GM18861 (cell line): ENCODE data around the gene CLEC18B.
"Not testable (repeated sequence)": the region's sequence is repeated elsewhere in the genome, so short reads cannot be mapped to it uniquely, and the experiment has no call there.

ENCODE experiments used
- ATAC-seq: cut with Tn5 transposase; IDR thresholded peaks from one replicate; pipeline ENCODE4 v1.9.1; 2021; ENCODE audit not compliant: unreplicated experiment

Gene CLEC18B

DNA sequence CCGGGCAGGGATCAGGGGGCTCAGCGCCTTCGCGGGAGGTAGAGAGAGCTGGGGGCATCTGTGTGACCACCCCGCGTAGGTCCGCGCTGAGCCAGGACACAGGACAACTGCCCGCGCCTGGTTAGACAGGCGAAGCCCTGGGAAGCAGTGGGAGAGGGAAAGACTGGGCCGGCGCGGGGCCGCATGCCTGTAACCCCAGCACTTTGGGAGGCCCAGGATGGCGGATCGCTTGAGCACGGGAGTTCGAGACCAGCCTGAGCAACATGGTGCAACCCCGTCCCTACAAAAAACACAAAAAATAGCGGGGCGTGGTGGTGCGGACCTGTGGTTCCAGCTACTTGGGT is 13.9 kb downstream of the CLEC18B start:
- ATAC-seq: not testable (repeated sequence)

- not testable (repeated sequence) for ATAC-seq
These were observed 14.5 kb downstream of the CLEC18B start for GRCh38 chr16:74406600-74407361.

GRCh38 chr16:74404148-74404933 is 16.9 kb downstream of the CLEC18B start:
- not testable (repeated sequence) for ATAC-seq

DNA sequence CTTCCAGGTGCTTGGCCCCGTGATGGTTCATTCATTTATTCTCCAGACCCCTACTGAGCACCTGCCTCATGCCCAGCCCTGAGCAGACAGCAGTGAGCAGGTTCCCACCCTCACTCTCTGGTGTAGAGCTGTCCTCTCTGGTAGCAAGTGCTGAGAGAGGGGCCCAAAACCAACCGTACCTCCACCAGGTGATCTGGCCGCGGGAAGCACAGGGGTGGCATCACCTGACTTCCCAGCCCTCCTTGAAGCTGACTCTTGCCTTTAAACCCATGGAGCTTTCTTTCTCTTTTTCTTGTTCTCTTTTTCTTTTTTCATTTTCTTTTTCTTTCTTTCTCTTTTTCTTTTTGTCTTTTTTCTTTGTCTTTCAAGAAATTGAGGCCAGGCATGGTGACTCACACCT is 21.0 kb downstream of the CLEC18B start:
- ATAC-seq: not testable (repeated sequence)

DNA sequence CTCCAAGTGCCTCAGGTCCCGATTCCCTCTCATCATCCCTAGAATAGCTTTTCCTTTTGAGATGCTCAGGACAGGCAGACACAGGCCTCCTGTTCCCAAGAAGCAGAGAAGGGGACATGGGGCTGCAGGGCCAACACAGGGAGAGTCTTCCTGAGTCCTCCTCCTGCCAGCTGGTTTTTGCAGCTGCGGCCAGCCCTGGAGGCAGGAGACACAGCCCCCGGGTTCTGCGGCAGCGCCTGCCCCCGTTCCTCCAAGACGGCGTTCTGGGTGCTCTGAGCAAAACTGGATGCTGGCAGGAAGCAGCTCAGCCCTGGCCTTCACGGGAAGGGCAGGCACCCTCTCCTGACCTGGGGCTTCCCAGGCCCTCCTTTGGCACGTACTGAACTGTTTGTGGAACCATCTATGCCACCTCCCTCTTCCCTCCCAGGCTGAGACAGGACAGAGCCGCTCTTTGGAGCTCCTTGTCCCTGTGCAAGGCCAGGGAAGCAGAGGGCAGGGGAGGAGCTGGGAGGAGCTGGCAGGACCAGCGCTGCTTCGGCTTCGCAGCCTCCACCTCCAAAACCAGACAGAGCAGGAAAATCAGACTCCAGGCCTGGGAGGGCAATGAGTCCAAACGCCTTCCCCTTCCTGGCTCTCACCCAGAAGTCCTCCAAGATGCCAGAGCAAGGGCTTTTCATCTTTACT is 22.9 kb downstream of the CLEC18B start:
- not testable (repeated sequence) for ATAC-seq

DNA sequence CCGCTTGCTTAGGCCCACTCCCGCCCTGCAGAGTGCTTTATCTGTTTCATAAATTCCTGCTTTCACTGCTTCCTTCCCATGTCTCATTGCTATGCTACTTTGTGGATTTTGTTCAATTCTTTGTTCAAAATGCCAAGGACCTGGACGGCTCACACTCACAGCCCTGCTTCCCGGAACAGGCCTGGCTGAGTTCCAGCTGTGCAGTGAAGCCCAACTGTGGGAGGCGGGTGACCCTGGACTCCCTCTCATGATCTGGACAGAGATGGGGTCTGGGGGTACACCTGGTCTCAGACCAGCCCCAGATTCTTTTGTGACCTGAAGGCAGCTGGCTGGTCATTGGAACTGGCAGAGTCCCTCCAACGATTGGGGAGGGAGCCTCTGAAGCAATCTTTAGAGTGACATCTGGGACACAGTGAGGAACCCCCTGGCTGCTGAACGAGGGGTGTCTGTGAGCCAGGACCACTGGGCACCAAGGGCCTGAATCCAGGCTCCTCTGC is 24.7 kb downstream of the CLEC18B start:
- not testable (repeated sequence) for ATAC-seq

DNA sequence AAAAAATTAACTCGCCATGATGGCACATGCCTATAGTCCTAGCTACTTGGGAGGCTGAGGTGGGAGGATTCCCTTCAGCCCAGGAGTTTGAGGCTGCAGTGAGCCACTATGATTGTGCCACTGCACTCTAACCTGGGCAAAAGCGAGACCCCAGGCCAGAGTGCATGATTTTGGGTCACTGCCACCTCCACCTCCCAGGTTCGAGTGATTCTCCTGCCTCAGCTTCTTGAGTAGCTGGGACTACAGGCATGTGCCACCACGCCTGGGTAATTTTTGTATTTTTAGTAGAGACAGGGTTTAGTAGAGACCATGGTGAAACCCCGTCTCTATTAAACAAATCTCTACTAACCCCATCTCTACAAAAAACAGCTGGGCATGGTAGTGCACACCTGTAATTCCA is 26.7 kb downstream of the CLEC18B start:
- ATAC-seq: not testable (repeated sequence)

DNA sequence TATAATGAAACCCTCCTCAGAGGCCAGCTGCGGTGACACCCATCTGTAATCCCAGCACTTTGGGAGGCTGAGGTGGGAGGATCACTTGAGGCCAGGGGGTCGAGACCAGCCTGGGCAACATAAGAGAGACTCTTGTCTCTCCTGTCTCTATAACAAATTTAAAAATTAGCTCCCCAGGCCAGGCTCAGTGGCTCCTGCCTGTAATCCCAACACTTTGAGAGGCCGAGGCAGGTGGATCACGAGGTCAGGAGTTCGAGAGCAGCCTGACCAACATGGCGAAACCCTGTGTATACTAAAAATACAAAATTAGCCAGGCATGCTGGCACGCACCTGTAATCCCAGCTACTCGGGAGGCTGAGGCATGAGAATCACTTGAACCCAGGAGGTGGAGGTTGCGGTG is 27.1 kb downstream of the CLEC18B start:
- not testable (repeated sequence) for ATAC-seq

DNA sequence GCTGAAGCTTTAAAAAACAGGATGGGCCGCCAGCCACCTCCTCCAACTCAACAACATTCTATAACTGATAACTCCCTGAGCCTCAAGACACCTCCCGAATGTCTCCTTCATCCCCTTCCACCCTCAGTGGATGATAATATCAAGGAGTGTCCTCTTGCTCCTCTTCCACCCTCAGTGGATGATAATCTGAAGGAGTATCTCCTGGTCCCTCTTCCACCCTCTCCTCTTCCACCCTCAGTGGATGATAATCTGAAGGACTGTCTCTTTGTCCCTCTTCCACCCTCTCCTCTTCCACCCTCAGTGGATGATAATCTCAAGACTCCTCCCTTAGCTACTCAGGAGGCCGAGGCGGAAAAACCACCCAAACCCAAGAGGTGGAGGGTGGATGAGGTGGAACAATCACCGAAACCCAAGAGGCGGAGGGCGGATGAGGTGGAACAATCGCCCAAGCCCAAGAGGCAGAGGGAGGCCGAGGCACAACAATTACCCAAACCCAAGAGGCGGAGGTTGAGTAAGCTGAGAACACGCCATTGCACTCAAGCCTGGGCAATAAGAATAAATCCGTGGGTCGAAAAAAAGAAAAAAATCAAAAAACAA is 29.7 kb downstream of the CLEC18B start:
- ATAC-seq: not testable (repeated sequence)

GRCh38 chr16:74382339-74383034 is 38.8 kb downstream of the CLEC18B start:
- not testable (repeated sequence) for ATAC-seq

GRCh38 chr16:74373847-74374184 is 47.5 kb downstream of the CLEC18B start:
- ATAC-seq: not testable (repeated sequence)

GRCh38 chr16:74372953-74373846 is 48.1 kb downstream of the CLEC18B start:
- ATAC-seq: no peak

DNA sequence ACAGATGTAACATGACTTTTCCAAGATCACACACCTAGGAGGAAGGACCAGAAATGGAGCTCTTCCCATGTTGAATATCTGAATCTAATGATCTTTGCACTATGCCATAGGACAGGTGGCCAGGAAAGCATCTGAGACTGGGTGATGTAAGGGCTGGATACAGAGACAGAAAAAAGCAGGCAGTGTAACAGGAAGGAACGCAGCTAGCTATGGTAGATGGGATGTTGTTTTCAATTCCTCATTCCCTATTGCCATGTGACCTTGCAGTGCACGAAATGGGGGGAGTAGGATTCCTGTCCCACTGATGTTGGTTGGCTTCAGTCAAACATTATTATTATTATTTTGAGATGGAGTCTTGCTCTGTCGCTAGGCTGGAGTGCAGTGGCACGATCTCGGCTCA is 48.9 kb downstream of the CLEC18B start:
- no peak for ATAC-seq

- ATAC-seq: not testable (repeated sequence)
These were observed 50.7 kb downstream of the CLEC18B start for GRCh38 chr16:74370338-74371135.

- ATAC-seq: peak; percentile 94
These were observed 53.0 kb downstream of the CLEC18B start for GRCh38 chr16:74368002-74368911.

- peak; percentile 40 for ATAC-seq
These were observed 53.7 kb downstream of the CLEC18B start for GRCh38 chr16:74367469-74368001.
